ENCODE results near the gene ZNF808.
"Not testable (repeated sequence)": the region's sequence is repeated elsewhere in the genome, so short reads cannot be mapped to it uniquely, and the experiment has no call there.

ZNF808 gene

DNA sequence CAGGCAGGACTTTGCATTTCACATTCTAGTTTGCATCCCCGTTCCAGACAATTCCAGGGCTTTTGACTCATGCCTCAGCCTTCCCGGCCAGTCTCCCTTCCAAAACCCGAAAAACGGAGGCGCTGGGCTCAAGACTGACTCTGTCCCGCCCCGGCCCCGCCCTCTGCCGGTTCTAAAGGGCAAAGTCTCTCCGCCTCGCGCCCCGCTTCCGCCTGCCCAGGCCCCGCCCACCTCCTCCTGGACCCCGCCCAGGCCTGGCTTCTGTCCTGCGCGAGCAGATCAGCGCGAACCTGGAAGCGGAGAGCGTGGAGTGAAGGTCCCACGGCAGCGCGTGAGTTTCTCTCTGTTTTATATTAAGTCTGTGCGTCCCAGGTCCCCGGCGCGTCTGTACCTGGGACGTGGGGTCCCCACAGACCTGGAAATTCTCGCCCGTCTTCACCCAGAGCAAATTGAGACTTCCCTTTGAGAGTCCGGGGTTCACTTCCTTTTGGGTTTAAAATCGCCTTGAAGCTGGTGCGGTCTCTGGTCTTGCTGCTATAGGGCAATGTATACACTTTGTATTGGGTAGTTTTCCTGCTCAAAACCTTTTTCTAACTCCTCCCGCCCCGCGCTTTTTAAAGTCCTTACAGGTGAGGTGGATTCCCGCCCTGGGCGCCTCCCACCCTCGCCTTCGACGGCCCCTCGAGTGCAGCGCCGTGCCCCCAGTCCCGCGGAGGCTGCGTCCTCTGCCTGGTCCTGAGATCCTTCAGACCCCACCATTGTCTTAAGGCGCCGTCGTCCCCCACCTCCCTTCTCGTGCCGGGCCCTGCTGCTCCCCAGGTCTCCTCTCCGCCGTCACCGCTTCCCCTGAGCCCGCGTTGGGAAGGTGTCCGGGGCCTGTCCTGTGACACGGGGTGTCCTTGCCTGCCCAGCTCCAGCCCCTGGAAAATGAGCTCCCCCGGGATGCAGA, 73.8 kb downstream of the ZNF808 start:
- DNase-seq = peak; percentile 87

DNA sequence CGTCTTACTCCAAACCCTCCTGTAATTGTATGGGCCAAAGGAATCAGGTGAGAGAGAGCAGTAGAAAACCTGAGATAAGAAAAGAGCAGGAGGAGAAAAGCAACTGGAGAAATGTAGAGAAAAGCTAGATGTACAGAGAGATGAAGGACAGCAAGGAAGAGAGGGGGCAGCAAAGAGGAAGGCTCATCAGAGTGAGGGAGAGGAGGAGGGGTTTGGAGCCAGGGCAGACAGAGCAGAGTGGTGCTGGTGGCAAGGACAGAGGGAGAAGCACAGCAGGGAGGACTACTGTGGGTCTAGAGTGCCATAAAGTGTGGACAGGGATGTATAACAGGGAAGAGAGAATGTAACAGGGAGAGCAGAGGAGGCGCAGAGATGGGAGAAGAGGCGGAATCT, 74.5 kb downstream of the ZNF808 start:
- DNase-seq = not testable (repeated sequence)

DNA sequence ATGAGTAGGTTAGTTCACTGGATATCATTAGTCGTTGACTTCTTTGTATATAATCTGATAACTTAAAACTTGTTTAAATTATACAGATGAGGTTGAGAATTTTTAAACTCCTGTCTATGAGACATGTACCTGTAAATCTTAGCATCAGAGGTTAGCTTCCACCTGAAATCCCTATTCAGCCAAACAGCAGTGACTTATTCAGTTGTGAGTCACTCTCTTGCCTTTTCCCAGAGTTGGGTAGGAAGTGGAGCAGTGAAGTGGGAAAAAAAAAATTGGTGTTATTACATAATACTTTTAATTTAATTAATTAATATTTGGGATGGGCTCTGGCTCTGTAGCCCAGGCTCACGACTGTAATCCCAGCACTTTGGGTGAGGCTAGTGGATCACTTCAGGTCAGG, 75.5 kb downstream of the ZNF808 start:
- DNase-seq = no peak

DNA sequence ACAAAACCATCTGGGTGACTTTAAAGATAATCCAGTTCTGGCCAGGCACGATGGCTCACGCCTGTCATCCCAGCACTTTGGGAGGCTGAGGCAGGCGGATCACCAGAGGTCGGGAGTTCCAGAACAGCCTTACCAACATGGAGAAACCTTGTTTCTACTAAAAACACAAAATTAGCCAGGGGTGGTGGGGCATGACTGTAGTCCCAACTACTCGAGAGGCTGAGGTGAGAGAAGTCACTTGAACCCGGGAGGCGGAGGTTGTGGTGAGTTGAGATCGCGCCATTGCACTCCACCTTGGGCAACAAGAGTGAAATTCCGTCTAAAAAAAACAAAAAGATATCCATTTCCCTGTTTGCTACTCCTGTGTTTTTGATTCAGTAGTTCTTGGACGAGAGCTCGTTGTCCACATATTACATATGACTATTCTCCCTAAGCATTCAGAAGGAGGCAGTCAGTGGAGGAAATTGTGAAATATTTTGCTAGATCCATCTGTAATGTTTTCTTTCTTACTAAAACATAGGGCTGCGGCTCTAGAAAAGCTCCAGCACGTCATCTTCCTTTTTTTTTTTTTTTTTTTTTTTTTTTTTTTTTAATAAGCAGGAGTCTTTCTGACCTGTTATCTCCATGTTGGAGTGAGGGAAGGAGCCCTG, 76.2 kb downstream of the ZNF808 start:
- no peak for DNase-seq

Measured in activated CD4-positive, alpha-beta T cell treated with anti-CD3 and anti-CD28 coated beads, Interleukin-2, Interleukin-6, amounts not matched to agents 100 ng/mL and 50 ng/mL, durations not matched to agents 16 hours and 8 hours (primary cell).